ENCODE measurements around the gene NFKB1.
A peak's percentile ranks its signal among the peaks of the same experiment; 100 is the strongest.

Gene NFKB1

GRCh38 chr4:102574317-102574716 lies 73.2 kb downstream of the NFKB1 start:
- H3K4me2 ChIP-seq = no peak overlapping the region
- no peaks in the 10 kb centered on the region for H4K20me1 ChIP-seq (ENCODE audit: insufficient read depth)
- H3K4me3 ChIP-seq (IDR thresholded peaks at IDR 0.05; ENCODE audit: insufficient read depth, low read depth, low read length) = no peak overlapping the region
- no peak overlapping the region for H3K27ac ChIP-seq
- 0 out of 2 replicates have a peak, but pooled peaks cover 3% of the 10 kb centered on the region for H3K36me3 ChIP-seq (ENCODE audit: insufficient read depth)
- H3K79me2 ChIP-seq (ENCODE audit: insufficient read depth, low read depth) = no peaks in the 10 kb centered on the region
- TF ChIP-seq, protein P1, sequence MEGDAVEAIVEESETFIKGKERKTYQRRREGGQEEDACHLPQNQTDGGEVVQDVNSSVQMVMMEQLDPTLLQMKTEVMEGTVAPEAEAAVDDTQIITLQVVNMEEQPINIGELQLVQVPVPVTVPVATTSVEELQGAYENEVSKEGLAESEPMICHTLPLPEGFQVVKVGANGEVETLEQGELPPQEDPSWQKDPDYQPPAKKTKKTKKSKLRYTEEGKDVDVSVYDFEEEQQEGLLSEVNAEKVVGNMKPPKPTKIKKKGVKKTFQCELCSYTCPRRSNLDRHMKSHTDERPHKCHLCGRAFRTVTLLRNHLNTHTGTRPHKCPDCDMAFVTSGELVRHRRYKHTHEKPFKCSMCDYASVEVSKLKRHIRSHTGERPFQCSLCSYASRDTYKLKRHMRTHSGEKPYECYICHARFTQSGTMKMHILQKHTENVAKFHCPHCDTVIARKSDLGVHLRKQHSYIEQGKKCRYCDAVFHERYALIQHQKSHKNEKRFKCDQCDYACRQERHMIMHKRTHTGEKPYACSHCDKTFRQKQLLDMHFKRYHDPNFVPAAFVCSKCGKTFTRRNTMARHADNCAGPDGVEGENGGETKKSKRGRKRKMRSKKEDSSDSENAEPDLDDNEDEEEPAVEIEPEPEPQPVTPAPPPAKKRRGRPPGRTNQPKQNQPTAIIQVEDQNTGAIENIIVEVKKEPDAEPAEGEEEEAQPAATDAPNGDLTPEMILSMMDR (conservative IDR thresholded peaks at IDR 0.05; ENCODE audit: low read depth, low read length) = no peak
- H3K4me1 ChIP-seq (ENCODE audit: low read depth, poor library complexity, severe bottlenecking) = no peaks in the 10 kb centered on the region
- H2AFZ ChIP-seq (ENCODE audit: low read depth) = no peak overlapping the region
- no peak overlapping the region for H3K9ac ChIP-seq
- no peaks in the 10 kb centered on the region for H3K27me3 ChIP-seq (ENCODE audit: insufficient read depth, low read depth)

DNA sequence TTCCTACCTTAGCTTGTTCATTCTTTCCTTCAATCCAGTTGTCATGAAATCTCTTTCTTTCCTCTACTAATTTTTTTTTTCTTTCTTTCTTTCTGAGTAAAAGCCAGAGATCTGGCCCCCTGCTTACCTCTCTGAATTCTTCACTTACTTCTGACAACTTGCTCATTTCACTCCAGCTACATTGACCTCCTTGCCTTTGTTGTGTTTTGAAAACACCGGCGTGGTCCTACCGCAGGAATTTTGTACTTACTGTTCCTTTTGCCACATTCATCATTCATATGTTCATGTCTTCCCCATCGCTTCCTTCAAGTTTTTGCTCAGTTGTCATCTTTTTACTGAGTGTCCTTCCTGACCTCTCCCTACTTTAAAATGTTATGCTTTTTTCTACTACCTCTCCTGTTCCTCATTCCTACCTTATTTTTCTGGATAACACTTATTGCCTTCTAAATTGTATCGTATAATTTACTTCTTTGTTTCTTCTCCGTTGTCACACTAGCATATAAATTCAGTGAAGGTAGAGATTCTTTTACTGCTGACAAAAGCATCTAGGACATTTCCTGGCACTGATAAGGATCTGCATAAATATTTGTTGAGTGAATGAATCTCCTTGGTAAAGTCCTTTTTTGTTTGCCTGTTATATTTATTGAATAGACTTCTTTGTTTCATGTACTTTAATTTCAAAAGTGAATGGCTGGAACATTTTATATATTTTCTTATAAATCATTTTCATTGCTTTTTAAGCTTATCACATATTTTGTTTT lies 74.4 kb downstream of the NFKB1 start:
- no peak overlapping the region for H3K9ac ChIP-seq
- no peaks in the 10 kb centered on the region for H3K4me1 ChIP-seq (ENCODE audit: low read depth, poor library complexity, severe bottlenecking)
- H3K4me3 ChIP-seq (IDR thresholded peaks at IDR 0.05; ENCODE audit: insufficient read depth, low read depth, low read length) = no peak overlapping the region
- H3K27me3 ChIP-seq (ENCODE audit: insufficient read depth, low read depth) = no peaks in the 10 kb centered on the region
- 0 out of 2 replicates have a peak, but pooled peaks cover 3% of the 10 kb centered on the region for H3K36me3 ChIP-seq (ENCODE audit: insufficient read depth)
- H2AFZ ChIP-seq (ENCODE audit: low read depth) = no peak overlapping the region
- TF ChIP-seq, protein P1 (conservative IDR thresholded peaks at IDR 0.05; ENCODE audit: low read depth, low read length) = no peak
- no peaks in the 10 kb centered on the region for H3K79me2 ChIP-seq (ENCODE audit: insufficient read depth, low read depth)
- no peaks in the 10 kb centered on the region for H4K20me1 ChIP-seq (ENCODE audit: insufficient read depth)
- H3K4me2 ChIP-seq = no peak overlapping the region
- no peak overlapping the region for H3K27ac ChIP-seq

- no peak overlapping the region for H3K27ac ChIP-seq
- no peaks in the 10 kb centered on the region for H3K4me1 ChIP-seq (ENCODE audit: low read depth, poor library complexity, severe bottlenecking)
- H3K4me3 ChIP-seq (IDR thresholded peaks at IDR 0.05; ENCODE audit: insufficient read depth, low read depth, low read length) = no peak overlapping the region
- H3K79me2 ChIP-seq (ENCODE audit: insufficient read depth, low read depth) = no peaks in the 10 kb centered on the region
- no peaks in the 10 kb centered on the region for H3K27me3 ChIP-seq (ENCODE audit: insufficient read depth, low read depth)
- no peak overlapping the region for H3K9ac ChIP-seq
- H3K4me2 ChIP-seq = no peak overlapping the region
- H3K36me3 ChIP-seq (ENCODE audit: insufficient read depth) = 0 out of 2 replicates have a peak, but pooled peaks cover 3% of the 10 kb centered on the region
- TF ChIP-seq, protein P1 (conservative IDR thresholded peaks at IDR 0.05; ENCODE audit: low read depth, low read length) = no peak
- no peaks in the 10 kb centered on the region for H4K20me1 ChIP-seq (ENCODE audit: insufficient read depth)
- no peak overlapping the region for H2AFZ ChIP-seq (ENCODE audit: low read depth)
These were observed 77.1 kb downstream of the NFKB1 start for GRCh38 chr4:102578270-102578669.

DNA sequence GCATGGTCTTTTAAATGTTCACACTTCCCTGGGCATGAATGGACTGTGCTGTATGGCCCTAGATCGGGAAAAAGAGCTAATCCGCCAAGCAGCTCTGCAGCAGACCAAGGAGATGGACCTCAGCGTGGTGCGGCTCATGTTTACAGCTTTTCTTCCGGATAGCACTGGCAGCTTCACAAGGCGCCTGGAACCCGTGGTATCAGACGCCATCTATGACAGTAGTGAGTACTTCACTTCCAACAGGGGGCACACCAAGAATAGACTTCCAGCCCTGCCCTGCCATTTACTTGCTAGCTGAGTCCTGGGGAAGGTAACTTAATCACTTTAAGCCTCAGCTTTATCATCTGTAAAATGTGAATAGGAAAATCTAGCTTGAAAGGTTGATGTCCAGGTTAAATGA lies 77.7 kb downstream of the NFKB1 start:
- TF ChIP-seq, protein P1 (conservative IDR thresholded peaks at IDR 0.05; ENCODE audit: low read depth, low read length) = 0 out of 2 replicates have a peak, but pooled peaks have one; percentile 21
- 0 out of 2 replicates have a peak, but pooled peaks cover 3% of the 10 kb centered on the region for H3K36me3 ChIP-seq (ENCODE audit: insufficient read depth)
- no peaks in the 10 kb centered on the region for H3K79me2 ChIP-seq (ENCODE audit: insufficient read depth, low read depth)
- no peak overlapping the region for H3K9ac ChIP-seq
- no peak overlapping the region for H2AFZ ChIP-seq (ENCODE audit: low read depth)
- no peaks in the 10 kb centered on the region for H3K4me1 ChIP-seq (ENCODE audit: low read depth, poor library complexity, severe bottlenecking)
- no peak overlapping the region for H3K4me3 ChIP-seq (IDR thresholded peaks at IDR 0.05; ENCODE audit: insufficient read depth, low read depth, low read length)
- no peak overlapping the region for H3K4me2 ChIP-seq
- no peaks in the 10 kb centered on the region for H4K20me1 ChIP-seq (ENCODE audit: insufficient read depth)
- H3K27ac ChIP-seq = no peak overlapping the region
- H3K27me3 ChIP-seq (ENCODE audit: insufficient read depth, low read depth) = no peaks in the 10 kb centered on the region

All from KMS-11 (cell line).